HFF-Myc (cell line): ENCODE measurements around the gene SPNS2.

ENCODE experiments used
- DNase-seq: peaks from one replicate; pipeline ENCODE4 v3.0.0-alpha.2; 2011; ENCODE audit warnings: low read depth; ENCODE audit errors: extremely low read depth
- H3K4me3 ChIP-seq: replicated peaks from 2 replicates; pipeline ENCODE4 v1.5.1; 2011; ENCODE audit warnings: low read depth, mild to moderate bottlenecking, control low read depth, low read length
- TF ChIP-seq, protein P1 (sequence below): IDR thresholded peaks from 2 replicates; pipeline ENCODE4 v1.5.1; 2012; ENCODE audit warnings: mild to moderate bottlenecking, low read depth, low read length, control low read depth; ENCODE audit errors: missing control alignments

The SPNS2 gene, protein sequence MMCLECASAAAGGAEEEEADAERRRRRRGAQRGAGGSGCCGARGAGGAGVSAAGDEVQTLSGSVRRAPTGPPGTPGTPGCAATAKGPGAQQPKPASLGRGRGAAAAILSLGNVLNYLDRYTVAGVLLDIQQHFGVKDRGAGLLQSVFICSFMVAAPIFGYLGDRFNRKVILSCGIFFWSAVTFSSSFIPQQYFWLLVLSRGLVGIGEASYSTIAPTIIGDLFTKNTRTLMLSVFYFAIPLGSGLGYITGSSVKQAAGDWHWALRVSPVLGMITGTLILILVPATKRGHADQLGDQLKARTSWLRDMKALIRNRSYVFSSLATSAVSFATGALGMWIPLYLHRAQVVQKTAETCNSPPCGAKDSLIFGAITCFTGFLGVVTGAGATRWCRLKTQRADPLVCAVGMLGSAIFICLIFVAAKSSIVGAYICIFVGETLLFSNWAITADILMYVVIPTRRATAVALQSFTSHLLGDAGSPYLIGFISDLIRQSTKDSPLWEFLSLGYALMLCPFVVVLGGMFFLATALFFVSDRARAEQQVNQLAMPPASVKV

DNA sequence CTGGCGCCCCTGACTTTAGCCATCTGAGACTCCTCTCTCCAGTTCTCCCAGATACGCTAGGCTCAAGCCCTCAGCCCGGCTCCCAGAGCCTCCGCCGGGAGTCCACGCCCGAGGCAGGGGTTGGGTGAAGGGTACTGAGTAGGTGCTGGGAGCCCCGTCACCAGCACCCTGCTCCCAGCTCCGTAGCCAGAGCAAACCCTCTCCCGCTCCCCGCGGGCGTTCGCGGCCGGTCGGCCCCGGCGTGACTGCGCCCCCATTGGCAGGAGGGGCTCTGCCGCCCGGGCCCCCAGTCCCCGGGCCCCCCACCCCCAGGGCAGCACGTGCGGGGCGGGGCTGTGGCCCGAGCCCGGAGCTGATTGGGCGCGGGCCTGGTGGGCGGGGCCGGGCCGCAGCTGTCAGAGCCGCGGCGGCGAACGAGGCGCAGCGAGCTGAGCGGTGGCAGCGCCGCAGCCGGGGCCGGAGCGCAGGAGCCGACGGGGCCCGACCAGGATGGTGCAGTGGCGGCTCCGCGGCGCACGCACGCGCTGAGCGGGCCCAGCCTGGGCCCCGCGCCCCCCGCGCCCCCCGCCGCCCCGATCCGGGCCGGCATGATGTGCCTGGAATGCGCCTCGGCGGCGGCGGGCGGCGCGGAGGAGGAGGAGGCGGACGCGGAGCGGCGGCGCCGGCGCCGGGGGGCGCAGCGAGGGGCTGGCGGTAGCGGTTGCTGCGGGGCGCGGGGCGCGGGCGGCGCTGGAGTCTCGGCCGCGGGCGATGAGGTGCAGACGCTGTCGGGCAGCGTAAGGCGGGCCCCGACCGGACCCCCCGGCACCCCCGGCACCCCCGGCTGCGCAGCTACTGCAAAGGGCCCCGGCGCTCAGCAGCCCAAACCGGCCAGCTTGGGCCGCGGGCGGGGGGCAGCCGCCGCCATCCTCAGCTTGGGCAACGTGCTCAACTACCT is at the start of gene SPNS2:
Gene SPNS2, plus strand, starts transcription at position 421 of the 937 bp plus-strand sequence. Its CDS starts 167 bp downstream, at position 588.
- DNase-seq = no peak
- no peak within 1 kb of the TSS for H3K4me3 ChIP-seq
- TF ChIP-seq, protein P1, sequence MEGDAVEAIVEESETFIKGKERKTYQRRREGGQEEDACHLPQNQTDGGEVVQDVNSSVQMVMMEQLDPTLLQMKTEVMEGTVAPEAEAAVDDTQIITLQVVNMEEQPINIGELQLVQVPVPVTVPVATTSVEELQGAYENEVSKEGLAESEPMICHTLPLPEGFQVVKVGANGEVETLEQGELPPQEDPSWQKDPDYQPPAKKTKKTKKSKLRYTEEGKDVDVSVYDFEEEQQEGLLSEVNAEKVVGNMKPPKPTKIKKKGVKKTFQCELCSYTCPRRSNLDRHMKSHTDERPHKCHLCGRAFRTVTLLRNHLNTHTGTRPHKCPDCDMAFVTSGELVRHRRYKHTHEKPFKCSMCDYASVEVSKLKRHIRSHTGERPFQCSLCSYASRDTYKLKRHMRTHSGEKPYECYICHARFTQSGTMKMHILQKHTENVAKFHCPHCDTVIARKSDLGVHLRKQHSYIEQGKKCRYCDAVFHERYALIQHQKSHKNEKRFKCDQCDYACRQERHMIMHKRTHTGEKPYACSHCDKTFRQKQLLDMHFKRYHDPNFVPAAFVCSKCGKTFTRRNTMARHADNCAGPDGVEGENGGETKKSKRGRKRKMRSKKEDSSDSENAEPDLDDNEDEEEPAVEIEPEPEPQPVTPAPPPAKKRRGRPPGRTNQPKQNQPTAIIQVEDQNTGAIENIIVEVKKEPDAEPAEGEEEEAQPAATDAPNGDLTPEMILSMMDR = no peak

DNA sequence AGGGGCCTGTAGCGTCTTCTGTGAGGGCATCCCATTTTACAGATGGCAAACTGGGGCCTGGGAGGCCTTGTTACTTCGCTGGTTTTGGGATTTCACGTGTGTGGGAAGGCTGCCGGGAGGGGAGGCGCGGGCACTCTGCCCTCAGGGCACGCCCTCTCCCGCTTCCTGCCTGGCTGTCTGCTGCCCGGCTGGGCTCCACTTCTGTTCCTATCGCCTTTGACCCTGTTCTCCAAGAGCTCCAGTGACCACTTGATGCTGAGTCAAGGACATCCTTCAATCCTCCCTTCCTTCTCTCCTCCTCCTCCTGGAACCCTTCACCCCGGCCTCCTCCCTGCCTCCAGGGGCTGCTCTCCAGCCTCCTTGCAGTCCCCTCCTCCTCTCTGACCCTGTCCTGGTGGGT is 48.9 kb upstream of the SPNS2 start:
- DNase-seq = no peak
- no peak overlapping the region for H3K4me3 ChIP-seq
- TF ChIP-seq, protein P1 = no peak

DNA sequence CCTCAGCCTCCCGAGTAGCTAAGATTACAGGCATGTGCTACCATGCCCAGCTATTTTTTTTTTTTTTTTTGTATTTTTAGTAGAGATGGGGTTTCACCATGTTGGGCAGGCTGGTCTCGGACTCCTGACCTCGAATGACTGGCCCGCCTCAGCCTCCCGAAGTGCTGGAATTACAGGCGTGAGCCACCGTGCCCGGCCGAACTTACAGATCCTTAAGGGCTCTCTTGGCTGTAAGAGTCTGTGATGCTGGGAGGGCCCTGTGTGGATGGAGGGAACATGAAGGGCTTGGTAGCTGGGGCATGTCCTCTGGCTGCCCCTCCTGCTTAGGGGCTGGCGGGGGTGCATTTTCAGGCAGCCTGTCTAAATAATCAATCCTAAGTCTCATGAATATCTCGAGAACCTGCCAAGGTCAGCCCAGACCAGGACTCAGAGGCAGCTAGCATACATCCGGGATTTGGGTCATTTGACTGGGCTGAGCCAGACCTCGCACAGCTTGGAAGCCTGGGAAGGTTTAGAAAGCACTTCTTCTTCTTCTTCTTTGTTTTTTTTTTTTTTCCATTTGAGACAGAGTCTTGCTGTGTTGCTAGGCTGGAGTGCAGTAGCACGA is 47.9 kb upstream of the SPNS2 start:
- TF ChIP-seq, protein P1 = no peak
- no peak for DNase-seq
- H3K4me3 ChIP-seq = no peak overlapping the region

DNA sequence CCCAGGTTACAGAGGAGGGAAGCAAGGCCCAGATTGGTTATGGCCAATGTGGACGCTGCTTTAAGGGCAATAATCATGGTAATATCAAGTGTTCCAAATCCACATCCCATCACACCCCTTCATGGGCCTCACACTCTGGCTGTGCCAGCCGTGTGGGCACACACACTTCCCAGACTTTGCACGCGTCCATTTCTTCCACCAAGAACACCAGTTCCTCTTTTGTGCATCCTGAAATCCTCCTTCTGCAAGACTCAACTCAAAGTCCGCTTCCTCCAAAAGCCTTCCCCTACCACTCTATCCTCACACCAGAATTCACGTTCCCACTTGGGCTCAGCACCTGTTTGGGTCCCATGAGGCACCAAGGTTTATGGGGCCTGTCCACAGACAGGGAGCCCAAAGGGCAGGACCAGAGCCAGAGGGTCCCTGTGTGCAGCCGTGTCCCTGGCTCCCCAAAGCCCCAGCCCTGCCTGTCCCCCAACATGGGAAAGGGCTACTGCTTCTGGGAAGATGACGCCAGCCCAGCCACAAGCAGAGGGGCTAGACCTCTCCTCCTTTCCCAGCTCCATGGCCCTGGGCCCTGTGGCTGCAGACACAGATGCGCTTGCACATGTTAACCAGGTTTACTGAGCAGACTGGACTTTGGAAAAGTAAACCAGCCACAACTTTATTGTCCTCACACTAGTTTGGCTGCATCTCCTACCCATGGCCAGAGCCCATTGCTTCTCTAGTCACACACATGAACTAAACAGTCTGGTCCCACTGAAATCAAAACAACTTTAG is 44.7 kb upstream of the SPNS2 start:
- TF ChIP-seq, protein P1 = no peak
- no peak for DNase-seq
- no peak overlapping the region for H3K4me3 ChIP-seq

DNA sequence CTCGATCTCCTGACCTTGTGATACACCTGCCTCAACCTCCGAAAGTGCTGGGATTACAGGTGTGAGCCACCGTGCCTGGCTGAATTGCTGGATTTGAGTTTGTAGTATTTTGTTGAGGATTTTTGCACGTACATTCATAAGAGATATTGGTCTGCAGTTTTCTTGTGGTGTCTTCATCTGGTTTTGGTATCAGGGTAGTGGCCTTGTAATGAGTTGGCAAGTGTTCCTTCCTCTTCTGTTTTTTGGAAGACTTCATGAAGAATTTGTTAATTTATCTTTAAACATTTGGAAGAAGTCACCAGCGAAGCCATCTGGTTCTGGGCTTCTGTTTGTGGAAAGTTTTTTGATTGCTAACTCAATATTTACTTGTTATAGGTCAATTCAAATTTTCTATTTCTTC is 38.0 kb upstream of the SPNS2 start:
- TF ChIP-seq, protein P1 = no peak
- no peak overlapping the region for H3K4me3 ChIP-seq
- no peak for DNase-seq
